Caco-2 (cell line): ENCODE data around the gene SLC39A11. TPM values are rescaled to one million over a fixed set of nuclear protein-coding genes. Genes with fewer than 3 reads are reported as not detected.
A peak's percentile ranks its signal among the peaks of the same experiment; 100 is the strongest.
"Not testable (repeated sequence)": the region's sequence is repeated elsewhere in the genome, so short reads cannot be mapped to it uniquely, and the experiment has no call there.

Experiments used
- BruUV-seq: library from RNA; stranded (reverse); fragments of 400-500 nt; replicated peaks from 2 replicates; lab custom pipeline; 2021; lab: Mats Ljungman, UMichigan
- CTCF ChIA-PET: fragments of 300-600 bp; sonication (Branson Sonifier 250); formaldehyde crosslinking; loops from one replicate; lab custom pipeline; 2022; ENCODE audit warnings: antibody characterized with exemption; lab: Charles Lee
- POLR2A ChIA-PET: fragments of 300-600 bp; sonication (Branson Sonifier 250); formaldehyde crosslinking; loops from one replicate; lab custom pipeline; 2022; ENCODE audit warnings: antibody characterized with exemption; lab: Charles Lee
- DNase-seq, 2 experiments: peaks; one replicate each; pipeline versions ENCODE4 v3.0.0 to v3.0.0-alpha.2; 2020 to 2022
- H3K27me3 ChIP-seq: replicated peaks from 2 replicates; pipeline ENCODE4 v1.6.0; 2011; ENCODE audit warnings: low read length; ENCODE audit not compliant: control insufficient read depth, insufficient read depth
- H3K36me3 ChIP-seq: 2 replicates; pipeline ENCODE4 v1.5.1; 2011; ENCODE audit warnings: low read length; ENCODE audit not compliant: control insufficient read depth, insufficient read depth
- H3K4me1 ChIP-seq: fragments of 250-450 bp; sonication (Bioruptor Pico); 2 replicates; pipeline ENCODE4 v1.5.1; 2020; ENCODE audit warnings: mild to moderate bottlenecking
- H3K4me3 ChIP-seq: 2 replicates; pipeline ENCODE4 v1.5.1; 2011; ENCODE audit warnings: low read depth, mild to moderate bottlenecking, control low read depth, low read length
- H3K9me3 ChIP-seq: fragments of 250-450 bp; sonication (Bioruptor Pico); 2 replicates; pipeline ENCODE4 v1.5.1; 2020; ENCODE audit warnings: mild to moderate bottlenecking, moderate library complexity
- H3K27ac Mint-ChIP-seq: one replicate; pipeline ENCODE4 v1.8.0; 2022; ENCODE audit warnings: mixed read lengths; ENCODE audit not compliant: unreplicated experiment
- H3K27me3 Mint-ChIP-seq: one replicate; pipeline ENCODE4 v1.8.0; 2022; ENCODE audit warnings: mixed read lengths; ENCODE audit not compliant: insufficient read depth, unreplicated experiment
- H3K36me3 Mint-ChIP-seq: one replicate; pipeline ENCODE4 v1.8.0; 2022; ENCODE audit warnings: mild to moderate bottlenecking, mixed read lengths; ENCODE audit not compliant: insufficient read depth, unreplicated experiment
- H3K4me1 Mint-ChIP-seq: one replicate; pipeline ENCODE4 v1.8.0; 2022; ENCODE audit warnings: low read depth, mixed read lengths; ENCODE audit not compliant: unreplicated experiment
- H3K4me3 Mint-ChIP-seq: one replicate; pipeline ENCODE4 v1.8.0; 2022; ENCODE audit warnings: mild to moderate bottlenecking, moderate library complexity, mixed read lengths; ENCODE audit not compliant: unreplicated experiment
- H3K9me3 Mint-ChIP-seq: one replicate; pipeline ENCODE4 v1.8.0; 2022; ENCODE audit warnings: mixed read lengths; ENCODE audit not compliant: unreplicated experiment
- intact Hi-C: fragments of 100-400 bp; cut with micrococcal nuclease; formaldehyde crosslinking; loops from one replicate; pipeline ENCODE4 v1.10.0; 2022; ENCODE audit not compliant: unreplicated experiment
- total RNA-seq: library from RNA; stranded (reverse); gene quantifications from 2 replicates; pipeline ENCODE4 v1.2.3, GENCODE V29; 2022
- TF ChIP-seq, protein P1 (sequence below), 2 experiments: fragments of 200-600 bp in 1 of 2; IDR thresholded peaks; 1 replicate in 1 of 2; 2 replicates in 1 of 2; pipeline versions ENCODE4 v1.5.1 to v1.8.0; 2011 to 2022; ENCODE audit warnings: antibody characterized with exemption in 1 of 2, control low read depth in 1 of 2, inconsistent platforms in 1 of 2, low read depth in 1 of 2, low read length in 1 of 2, mild to moderate bottlenecking in 1 of 2, moderate library complexity in 1 of 2; ENCODE audit not compliant: insufficient read depth in 1 of 2, severe bottlenecking in 1 of 2, unreplicated experiment in 1 of 2

The SLC39A11 gene
- total RNA-seq, 1 experiment from 2014 or later: 26.4 TPM

DNA sequence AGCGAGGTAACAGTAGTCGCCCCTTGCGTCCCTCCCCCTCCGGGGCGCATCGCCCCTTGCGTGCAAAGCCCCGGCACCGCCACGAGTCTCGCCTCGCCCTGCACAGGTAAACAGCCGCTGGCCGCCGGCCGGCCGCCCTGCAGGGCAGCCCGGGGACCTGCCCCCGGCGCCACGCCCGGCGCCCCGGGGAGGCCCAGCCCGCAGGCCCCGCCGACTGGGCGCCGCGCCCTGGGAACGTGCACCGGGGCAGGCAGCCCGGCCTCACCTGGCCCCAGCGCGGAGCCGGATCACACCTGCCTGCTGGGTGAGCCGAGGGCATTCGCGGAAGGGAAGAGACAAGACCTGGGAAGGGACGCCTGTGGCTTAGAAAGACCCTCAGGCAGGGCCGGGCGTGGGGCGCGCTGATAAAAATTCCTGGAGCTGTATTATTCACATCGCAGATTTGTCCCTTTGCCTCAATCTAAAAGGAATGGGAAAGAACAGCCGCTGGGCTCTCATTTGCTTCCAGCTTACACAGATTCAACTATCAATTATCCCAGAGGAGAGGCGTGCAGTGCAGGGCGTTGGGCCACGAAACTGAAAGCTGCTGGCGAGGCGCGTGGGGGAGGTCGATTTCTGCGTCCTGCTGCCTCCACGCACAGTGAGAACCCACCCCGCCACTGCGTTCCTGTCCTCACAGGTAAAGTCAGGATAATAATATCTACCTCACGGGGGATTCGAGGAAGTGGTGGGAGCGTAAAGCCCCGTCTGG lies 451.9 kb downstream of the SLC39A11 start:
- TF ChIP-seq, protein P1, sequence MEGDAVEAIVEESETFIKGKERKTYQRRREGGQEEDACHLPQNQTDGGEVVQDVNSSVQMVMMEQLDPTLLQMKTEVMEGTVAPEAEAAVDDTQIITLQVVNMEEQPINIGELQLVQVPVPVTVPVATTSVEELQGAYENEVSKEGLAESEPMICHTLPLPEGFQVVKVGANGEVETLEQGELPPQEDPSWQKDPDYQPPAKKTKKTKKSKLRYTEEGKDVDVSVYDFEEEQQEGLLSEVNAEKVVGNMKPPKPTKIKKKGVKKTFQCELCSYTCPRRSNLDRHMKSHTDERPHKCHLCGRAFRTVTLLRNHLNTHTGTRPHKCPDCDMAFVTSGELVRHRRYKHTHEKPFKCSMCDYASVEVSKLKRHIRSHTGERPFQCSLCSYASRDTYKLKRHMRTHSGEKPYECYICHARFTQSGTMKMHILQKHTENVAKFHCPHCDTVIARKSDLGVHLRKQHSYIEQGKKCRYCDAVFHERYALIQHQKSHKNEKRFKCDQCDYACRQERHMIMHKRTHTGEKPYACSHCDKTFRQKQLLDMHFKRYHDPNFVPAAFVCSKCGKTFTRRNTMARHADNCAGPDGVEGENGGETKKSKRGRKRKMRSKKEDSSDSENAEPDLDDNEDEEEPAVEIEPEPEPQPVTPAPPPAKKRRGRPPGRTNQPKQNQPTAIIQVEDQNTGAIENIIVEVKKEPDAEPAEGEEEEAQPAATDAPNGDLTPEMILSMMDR (IDR thresholded peaks at IDR 0.05; ENCODE audit: insufficient read depth in 1 of 2, low read depth in 1 of 2, low read length in 1 of 2, severe bottlenecking in 1 of 2, unreplicated experiment in 1 of 2): no peak
- POLR2A ChIA-PET: no interaction called here
- Mint-ChIP-seq H3K9me3 (no peaks in the 10 kb centered on the region), H3K4me3 (peak overlapping the region; percentile 72), H3K27me3 (no peaks in the 10 kb centered on the region), H3K27ac (peak overlapping the region; percentile 72), H3K36me3 (peaks cover 5% of the 10 kb centered on the region), H3K4me1 (no peaks in the 10 kb centered on the region)
- CTCF ChIA-PET: interaction anchor here (0.7 kb wide), 1 partner anchor 84 kb away, joined by 4 read pairs; no protein-coding TSS in a partner anchor
- intact Hi-C loops: loop anchor here (1.0 to 2.0 kb wide), 2 partner anchors 25 to 48 kb away; no protein-coding TSS in a partner anchor
- H3K4me1 ChIP-seq: peaks cover 17% of the 10 kb centered on the region
- peak overlapping the region; percentile 30 for H3K4me3 ChIP-seq
- no peaks in the 10 kb centered on the region for H3K36me3 ChIP-seq
- TSS peak; percentile 86 for BruUV-seq
- DNase-seq: peak; percentile 69 to 76
- H3K9me3 ChIP-seq: peaks cover 12% of the 10 kb centered on the region
- no peaks in the 10 kb centered on the region for H3K27me3 ChIP-seq

DNA sequence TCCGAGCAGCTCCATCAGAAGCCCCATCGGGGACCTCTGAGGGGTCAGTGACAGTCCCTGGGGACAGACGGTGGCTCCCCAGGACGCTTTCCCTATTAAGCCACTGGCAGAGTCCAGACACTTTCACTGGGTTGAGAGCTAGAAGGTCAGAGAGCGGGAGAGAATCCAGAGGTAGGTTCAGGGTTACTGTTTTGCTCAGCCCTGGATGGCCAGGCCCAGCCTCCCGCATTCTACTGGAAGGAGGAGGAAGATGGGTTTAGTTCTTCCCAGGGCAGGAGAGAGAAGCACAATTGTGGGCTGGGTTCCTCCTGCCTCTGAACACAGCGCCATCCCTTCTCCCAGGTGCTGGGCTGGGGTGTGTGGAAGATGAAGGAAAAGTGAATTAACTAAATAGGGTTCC lies 452.8 kb downstream of the SLC39A11 start:
- Histone ChIP-seq H3K9me3 (peaks cover 12% of the 10 kb centered on the region), H3K4me1 (peaks cover 17% of the 10 kb centered on the region), H3K27me3 (no peaks in the 10 kb centered on the region), H3K4me3 (no peak overlapping the region), H3K36me3 (no peaks in the 10 kb centered on the region)
- peak overlapping the region; percentile 72 for H3K4me3 Mint-ChIP-seq
- CTCF ChIA-PET: no interaction called here
- no peak for DNase-seq
- intact Hi-C loops: loop anchor here (1.0 to 2.0 kb wide), 2 partner anchors 24 to 47 kb away; no protein-coding TSS in a partner anchor
- H3K36me3 Mint-ChIP-seq: peaks cover 5% of the 10 kb centered on the region
- H3K9me3 Mint-ChIP-seq: no peaks in the 10 kb centered on the region
- peak overlapping the region; percentile 72 for H3K27ac Mint-ChIP-seq
- BruUV-seq: TSS peak; percentile 18
- no peaks in the 10 kb centered on the region for H3K27me3 Mint-ChIP-seq
- POLR2A ChIA-PET: interaction anchor here (0.6 kb wide), 1 partner anchor 20 kb away, joined by 4 read pairs; no protein-coding TSS in a partner anchor
- no peaks in the 10 kb centered on the region for H3K4me1 Mint-ChIP-seq
- TF ChIP-seq, protein P1 (IDR thresholded peaks at IDR 0.05; ENCODE audit: insufficient read depth in 1 of 2, low read depth in 1 of 2, low read length in 1 of 2, severe bottlenecking in 1 of 2, unreplicated experiment in 1 of 2): no peak

DNA sequence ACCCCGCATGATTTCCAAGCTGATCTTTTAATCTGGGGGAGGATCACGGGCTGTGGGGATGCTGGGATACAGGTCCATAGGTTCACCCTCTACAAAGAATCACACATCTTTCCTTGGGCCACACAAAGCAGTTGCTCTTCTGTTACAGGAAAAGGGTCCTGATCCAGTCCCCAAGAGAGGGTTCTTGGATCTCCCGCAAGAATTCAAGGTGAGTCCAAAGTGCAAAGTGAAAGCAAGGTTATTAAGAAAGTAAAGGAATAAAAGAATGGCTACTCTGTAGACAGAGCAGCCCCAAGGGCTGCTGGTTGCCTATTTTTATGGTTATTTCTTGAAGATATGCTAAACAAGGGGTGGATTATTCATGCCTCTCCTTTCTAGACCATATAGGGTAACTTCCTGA lies 453.6 kb downstream of the SLC39A11 start:
- BruUV-seq, H3K27me3 Mint-ChIP-seq, H3K9me3 Mint-ChIP-seq, H3K27me3 ChIP-seq, CTCF ChIA-PET, H3K4me1 Mint-ChIP-seq, H3K36me3 Mint-ChIP-seq, DNase-seq, H3K4me3 ChIP-seq, intact Hi-C loops, H3K36me3 ChIP-seq, POLR2A ChIA-PET: not testable (repeated sequence)
- peaks cover 17% of the 10 kb centered on the region for H3K4me1 ChIP-seq
- peak overlapping the region; percentile 30 for H3K4me3 Mint-ChIP-seq
- peak overlapping the region; percentile 73 for H3K27ac Mint-ChIP-seq
- H3K9me3 ChIP-seq: peaks cover 12% of the 10 kb centered on the region
